GM19328 (cell line): ENCODE measurements around the gene NPIPA3.
"Not testable (repeated sequence)": the region's sequence is repeated elsewhere in the genome, so short reads cannot be mapped to it uniquely, and the experiment has no call there.

Source experiments
- ATAC-seq: cut with Tn5 transposase; IDR thresholded peaks from one replicate; pipeline ENCODE4 v1.9.1; 2021; ENCODE audit warnings: mild to moderate bottlenecking, moderate library complexity; ENCODE audit not compliant: unreplicated experiment

Gene NPIPA3

DNA sequence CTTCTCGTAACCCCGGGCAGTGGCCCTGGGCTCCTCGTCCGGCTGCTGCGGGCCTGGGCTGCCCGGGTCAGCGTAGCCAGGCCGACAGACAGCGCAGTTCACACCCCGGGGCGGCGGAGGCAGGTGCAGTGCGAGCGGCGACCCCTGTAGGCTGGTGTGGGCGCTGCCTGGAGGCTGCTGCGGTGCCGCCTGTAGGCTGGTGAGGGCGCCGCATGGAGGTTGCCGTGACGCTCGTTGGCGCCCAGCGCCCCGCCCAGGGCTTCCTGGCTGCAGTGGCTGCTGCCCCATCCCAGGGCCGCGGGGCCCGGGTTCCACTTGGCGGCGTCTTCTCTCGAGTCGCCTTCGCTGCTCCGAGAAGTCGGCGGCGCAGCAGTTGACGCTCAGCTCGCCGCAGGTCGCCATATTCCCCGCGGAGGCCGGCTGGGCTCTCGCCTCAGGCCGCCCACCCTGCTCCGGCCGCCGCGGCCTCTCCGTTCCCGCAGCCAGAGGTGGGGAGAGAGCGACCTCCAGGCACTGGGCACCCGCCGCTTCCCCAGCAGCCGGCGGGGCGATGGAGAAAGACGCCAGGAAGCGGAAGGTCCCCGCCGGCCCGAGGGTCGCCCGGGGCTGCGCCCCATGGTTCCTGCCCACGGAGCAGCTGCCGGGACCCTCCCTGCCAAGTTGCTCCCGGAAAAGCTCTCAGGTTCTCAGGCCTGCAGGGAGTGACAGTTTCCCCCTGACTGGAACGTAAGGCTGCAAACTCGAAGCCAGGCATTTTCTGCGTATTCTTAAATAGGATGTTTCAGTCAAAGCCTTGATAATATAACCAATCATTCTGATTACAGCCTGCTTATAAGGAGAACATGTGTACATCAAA lies at the start of gene NPIPA3:
Gene NPIPA3 (plus strand): TSS at position 256 of the 856 bp plus-strand sequence. CDS start 5,533 bp downstream, outside the sequence.
- peak; percentile 96 for ATAC-seq

GRCh38 chr16:14658063-14658462 lies 45.1 kb upstream of the NPIPA3 start:
- peak; percentile 69 for ATAC-seq

- no peak for ATAC-seq
Observed at GRCh38 chr16:14667347-14668266, 35.6 kb upstream of the NPIPA3 start.

DNA sequence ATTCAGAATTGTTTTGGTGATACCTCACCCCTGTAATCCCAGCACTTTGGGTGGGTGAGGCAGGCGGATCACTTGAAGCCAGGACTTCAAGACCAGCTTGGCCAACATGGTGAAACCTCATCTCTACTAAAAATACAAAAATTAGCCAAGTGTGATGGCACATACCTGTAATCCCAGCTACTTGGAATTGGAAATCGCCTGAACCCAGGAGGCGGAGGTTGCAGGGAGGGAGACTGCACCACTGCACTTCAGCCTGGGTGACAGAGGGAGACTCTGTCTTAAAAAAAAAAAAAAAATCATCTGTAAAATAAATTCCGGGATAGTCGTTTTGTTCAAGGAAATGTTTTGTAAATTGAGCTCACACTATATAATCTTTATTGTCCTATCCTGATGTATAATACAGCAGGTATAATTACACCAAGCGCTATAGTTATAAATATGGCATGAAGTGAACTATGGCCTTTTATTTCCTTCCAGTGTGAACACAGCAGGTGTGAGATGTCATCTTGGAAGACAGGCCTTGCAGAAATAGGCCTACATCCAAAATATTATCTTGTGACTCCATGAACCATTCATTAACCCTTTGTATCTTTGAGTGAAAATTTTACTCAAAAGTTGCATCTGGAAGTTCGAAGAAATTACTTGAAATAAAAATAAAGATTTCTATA lies 34.5 kb upstream of the NPIPA3 start:
- no peak for ATAC-seq

DNA sequence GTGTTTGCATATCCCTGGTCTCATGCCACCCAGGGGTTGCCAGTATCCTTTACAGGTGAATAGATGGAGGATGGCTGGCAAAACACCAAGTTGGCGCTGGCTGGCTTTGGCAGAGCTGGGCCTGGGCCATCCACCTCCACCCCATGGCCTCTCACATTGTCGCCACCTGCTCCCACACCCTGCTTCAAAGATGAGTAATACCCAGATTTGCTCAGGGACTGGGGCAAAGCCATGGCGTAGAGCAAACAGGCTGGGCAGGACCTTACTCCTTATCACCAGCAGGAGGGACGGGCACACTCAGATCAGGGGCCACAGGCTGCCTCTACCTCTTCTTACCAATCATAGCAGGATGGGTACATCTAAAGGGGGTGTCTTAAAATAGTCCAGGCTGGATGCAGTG lies 33.4 kb upstream of the NPIPA3 start:
- no peak for ATAC-seq

- peak; percentile 57 for ATAC-seq
Observed at GRCh38 chr16:14672403-14672971, 30.7 kb upstream of the NPIPA3 start.

DNA sequence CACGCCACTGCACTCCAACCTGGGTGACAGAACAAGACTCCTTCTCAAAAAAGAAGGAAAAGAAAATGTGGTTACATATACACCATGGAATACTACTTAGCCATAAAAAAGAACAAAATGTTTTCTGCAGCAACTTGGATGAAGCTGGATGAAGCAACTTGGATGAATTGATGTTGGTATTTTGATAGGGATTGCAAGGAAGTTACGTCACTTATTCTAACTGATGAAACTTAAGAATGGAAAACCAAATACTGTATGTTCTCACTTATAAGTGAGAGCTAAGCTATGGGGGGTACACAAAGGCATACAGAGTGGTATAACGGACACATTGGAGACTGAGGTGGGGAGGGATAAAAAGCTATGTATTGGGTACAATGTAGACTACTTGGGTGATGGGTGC lies 26.6 kb upstream of the NPIPA3 start:
- ATAC-seq: no peak

GRCh38 chr16:14677627-14678026 lies 25.6 kb upstream of the NPIPA3 start:
- no peak for ATAC-seq

DNA sequence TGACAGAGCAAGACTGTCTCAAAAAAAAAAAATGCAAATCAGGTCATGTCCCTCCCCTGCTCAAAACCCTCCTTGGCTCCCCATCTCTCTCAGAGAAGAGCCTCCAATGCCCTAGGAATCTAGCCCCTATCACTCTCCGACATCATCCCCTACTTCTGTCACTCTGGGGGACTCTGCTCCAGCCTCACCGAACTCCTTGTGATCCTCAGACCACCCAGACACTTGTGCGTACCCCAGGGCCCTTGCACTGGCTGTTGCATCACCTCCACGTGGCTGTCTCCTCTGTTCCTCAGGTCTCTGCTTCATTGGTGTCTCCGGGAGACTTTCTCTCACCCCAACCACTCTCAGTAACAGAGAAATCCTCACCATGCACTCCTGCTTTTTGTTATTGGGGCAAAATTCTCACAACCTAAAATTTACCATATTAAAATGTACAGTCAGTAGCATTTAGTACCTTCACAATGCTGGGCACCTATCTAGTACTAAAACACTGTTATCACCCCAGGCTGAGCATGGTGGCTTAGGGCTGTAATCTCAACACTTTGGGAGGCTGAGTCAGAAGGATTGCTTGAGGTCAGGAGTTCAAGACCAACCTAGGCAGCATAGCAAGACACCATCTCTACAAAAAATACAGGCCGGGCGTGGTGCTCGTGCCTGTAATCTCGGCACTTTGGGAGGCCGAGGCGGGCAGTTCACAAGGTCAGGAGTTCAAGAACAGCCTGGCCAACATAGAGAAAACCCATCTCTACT lies 24.3 kb upstream of the NPIPA3 start:
- no peak for ATAC-seq

- not testable (repeated sequence) for ATAC-seq
Observed at GRCh38 chr16:14680396-14680795, 22.8 kb upstream of the NPIPA3 start.

DNA sequence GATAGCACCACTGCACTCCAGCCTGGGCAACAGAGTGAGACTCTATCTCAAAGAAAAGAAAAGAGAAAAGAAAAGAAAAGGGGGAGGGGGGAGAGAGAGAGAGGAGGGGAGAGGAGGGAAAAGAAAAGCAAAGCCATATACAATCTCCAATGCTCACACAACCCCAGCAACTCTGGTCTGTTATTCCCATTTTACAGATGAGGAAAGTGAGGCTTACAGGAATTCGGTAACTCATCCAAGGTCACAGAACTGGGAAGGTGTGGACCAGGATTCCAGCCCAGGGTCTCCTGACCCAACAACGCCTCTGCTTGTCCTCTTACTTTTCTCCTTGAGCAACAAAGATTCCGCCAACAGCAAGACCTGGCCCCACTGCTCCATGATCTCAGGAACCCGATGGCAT lies 22.1 kb upstream of the NPIPA3 start:
- ATAC-seq: no peak

GRCh38 chr16:14682121-14682520 lies 21.1 kb upstream of the NPIPA3 start:
- ATAC-seq: no peak

- not testable (repeated sequence) for ATAC-seq
Observed at GRCh38 chr16:14685870-14686793, 17.1 kb upstream of the NPIPA3 start.

DNA sequence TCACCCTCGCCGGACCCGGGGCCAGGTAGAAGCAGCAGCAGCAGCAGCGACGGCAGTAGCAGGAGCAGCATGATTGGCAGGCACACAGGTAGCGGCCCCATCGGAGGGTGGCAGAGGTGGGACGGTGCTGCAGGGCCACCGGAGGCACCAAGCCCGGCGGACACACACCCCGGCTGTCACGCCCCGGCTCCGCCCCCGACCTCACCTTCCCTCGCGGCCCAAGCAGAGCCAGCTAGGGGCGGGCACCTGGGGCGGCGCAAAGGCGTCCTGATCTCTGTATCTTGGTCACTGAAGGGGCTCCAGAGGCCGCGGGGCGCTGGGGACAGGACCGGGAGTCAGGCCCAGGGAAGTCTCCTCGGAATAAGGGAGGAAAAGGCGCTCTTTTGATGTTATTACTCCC lies 9.1 kb upstream of the NPIPA3 start, which contains the start of gene PLA2G10:
Gene PLA2G10 (minus strand): TSS at position 180 of the 400 bp plus-strand sequence. CDS start 79 bp downstream, at position 101.
- not testable (repeated sequence) for ATAC-seq

GRCh38 chr16:14701859-14702258 lies 1.4 kb upstream of the NPIPA3 start:
- ATAC-seq: not testable (repeated sequence)

DNA sequence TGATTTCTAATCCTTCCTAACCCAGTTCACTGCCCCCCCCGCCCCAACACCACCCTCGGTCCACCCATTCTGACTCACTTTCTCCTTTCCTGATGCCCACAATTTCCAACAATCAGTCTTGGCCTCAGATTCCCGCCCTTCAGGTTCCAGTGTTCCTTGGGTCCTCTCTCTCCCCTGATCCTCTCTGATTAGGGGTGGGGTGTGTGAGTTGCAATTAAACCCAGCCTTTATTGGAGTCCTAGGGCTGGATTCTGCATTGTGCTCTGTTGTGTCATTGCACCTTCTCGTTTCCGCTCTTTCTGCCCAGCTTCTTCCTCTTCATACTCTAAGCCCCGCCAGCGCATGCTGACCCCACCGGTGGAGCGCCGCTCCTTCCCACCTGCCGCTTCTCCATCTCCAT lies 539 bp upstream of the NPIPA3 start:
- not testable (repeated sequence) for ATAC-seq

DNA sequence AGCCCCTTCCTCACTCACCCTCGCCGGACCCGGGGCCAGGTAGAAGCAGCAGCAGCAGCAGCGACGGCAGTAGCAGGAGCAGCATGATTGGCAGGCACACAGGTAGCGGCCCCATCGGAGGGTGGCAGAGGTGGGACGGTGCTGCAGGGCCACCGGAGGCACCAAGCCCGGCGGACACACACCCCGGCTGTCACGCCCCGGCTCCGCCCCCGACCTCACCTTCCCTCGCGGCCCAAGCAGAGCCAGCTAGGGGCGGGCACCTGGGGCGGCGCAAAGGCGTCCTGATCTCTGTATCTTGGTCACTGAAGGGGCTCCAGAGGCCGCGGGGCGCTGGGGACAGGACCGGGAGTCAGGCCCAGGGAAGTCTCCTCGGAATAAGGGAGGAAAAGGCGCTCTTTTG lies 30.0 kb downstream of the NPIPA3 start:
- ATAC-seq: not testable (repeated sequence)

- not testable (repeated sequence) for ATAC-seq
Observed at GRCh38 chr16:14740832-14741385, 37.7 kb downstream of the NPIPA3 start.
